Measurements from ENCODE around the gene EHMT1. TPM values are rescaled to one million over a fixed set of nuclear protein-coding genes. Genes with fewer than 3 reads are reported as not detected.

The EHMT1 gene
- total RNA-seq, 6 experiments from 2014 or later: 41.0 to 116 (median 46.9) TPM

DNA sequence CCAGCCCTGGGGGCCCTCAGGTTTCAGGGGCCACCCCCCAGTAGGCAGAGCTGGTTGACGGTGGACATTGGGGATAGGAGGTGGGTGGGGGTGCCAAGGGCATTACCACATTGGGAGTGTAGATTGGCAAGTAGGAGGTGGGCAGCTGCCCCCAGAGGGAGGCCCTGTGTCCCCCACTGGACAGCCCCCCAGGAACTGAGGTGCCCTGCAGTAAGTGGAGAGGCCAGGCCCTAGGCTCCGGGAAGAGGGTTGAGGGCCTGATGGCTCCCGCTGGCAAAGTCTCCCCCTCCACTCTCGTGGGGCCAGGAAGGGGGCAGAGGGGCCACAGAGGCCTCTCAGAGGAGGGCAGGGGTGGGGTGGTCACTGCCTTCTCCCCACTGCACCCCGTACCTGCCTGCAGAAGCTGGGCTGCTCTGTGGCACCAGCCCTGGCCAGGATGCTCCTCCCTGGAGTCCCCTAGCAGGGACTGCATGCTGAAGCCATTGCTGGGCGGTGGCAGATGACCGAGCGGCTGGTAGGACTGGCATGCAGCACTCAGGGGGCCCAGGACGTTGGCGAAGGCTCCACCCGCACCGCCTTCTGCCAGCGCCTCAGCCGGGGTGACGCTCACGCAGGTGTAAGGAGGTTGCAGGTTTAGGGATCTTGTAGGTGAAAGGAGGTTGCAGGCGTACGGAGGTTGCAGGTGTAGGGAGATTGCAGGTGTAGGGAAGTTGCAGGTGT lies 169.1 kb downstream of the EHMT1 start:
- peaks cover 20% of the 10 kb centered on the region for H3K36me3 Mint-ChIP-seq (ENCODE audit: low read depth)
- peak overlapping the region; percentile 43; the same call in 1 of the 2 replicates for H3K27ac Mint-ChIP-seq
- peaks cover 4% of the 10 kb centered on the region for H3K27me3 Mint-ChIP-seq (ENCODE audit: insufficient read depth)
- H3K4me3 Mint-ChIP-seq: no peak overlapping the region
- TF ChIP-seq, protein P1, sequence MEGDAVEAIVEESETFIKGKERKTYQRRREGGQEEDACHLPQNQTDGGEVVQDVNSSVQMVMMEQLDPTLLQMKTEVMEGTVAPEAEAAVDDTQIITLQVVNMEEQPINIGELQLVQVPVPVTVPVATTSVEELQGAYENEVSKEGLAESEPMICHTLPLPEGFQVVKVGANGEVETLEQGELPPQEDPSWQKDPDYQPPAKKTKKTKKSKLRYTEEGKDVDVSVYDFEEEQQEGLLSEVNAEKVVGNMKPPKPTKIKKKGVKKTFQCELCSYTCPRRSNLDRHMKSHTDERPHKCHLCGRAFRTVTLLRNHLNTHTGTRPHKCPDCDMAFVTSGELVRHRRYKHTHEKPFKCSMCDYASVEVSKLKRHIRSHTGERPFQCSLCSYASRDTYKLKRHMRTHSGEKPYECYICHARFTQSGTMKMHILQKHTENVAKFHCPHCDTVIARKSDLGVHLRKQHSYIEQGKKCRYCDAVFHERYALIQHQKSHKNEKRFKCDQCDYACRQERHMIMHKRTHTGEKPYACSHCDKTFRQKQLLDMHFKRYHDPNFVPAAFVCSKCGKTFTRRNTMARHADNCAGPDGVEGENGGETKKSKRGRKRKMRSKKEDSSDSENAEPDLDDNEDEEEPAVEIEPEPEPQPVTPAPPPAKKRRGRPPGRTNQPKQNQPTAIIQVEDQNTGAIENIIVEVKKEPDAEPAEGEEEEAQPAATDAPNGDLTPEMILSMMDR (IDR thresholded peaks at IDR 0.05): no peak
- no peaks in the 10 kb centered on the region for H3K9me3 Mint-ChIP-seq
- no peak for DNase-seq
- H3K4me1 Mint-ChIP-seq (ENCODE audit: low read depth): peaks cover 28% of the 10 kb centered on the region

- DNase-seq: no peak
- peak overlapping the region; percentile 43; the same call in 1 of the 2 replicates for H3K27ac Mint-ChIP-seq
- H3K27me3 Mint-ChIP-seq (ENCODE audit: insufficient read depth): peaks cover 4% of the 10 kb centered on the region
- H3K36me3 Mint-ChIP-seq (ENCODE audit: low read depth): peaks cover 20% of the 10 kb centered on the region
- H3K4me3 Mint-ChIP-seq: no peak overlapping the region
- TF ChIP-seq, protein P1 (IDR thresholded peaks at IDR 0.05): no peak
- peaks cover 28% of the 10 kb centered on the region for H3K4me1 Mint-ChIP-seq (ENCODE audit: low read depth)
- H3K9me3 Mint-ChIP-seq: no peaks in the 10 kb centered on the region
These were observed 169.9 kb downstream of the EHMT1 start for GRCh38 chr9:137788561-137789294.

DNA sequence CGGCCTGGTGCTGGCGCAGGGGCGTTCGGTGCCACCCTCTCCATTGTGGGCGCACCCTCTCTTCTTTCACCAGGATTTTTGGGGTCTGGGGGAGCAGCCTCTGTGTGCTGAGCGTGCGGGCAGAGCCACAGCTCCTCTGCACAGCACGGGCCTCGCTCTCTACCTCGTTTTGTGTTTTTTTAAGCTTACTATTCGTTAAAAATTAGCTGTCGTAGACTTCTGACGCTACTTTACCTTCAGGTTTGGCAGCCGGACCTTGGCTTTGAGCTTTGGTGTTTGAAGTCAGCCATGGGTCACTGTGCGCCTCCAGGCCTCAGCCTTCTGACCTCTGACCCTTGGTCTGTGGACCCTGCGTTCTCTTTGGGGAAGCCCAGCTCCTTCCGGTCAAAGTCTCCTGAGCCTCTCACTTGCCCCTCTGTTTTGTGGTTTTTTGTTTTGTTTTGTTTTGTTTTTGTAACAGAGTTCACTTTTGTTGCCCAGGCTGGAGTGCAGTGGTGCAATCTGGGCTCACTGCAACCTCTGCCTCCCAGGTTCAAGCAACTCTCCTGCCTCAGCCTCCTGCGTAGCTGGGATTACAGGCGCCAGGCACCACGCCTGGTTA lies 170.6 kb downstream of the EHMT1 start:
- H3K9me3 Mint-ChIP-seq: no peaks in the 10 kb centered on the region
- TF ChIP-seq, protein P1 (IDR thresholded peaks at IDR 0.05): no peak
- peaks cover 27% of the 10 kb centered on the region for H3K4me1 Mint-ChIP-seq (ENCODE audit: low read depth)
- no peak for DNase-seq
- H3K27me3 Mint-ChIP-seq (ENCODE audit: insufficient read depth): peaks cover 4% of the 10 kb centered on the region
- no peak overlapping the region; the same call in 1 of the 2 replicates for H3K4me3 Mint-ChIP-seq
- peaks cover 20% of the 10 kb centered on the region for H3K36me3 Mint-ChIP-seq (ENCODE audit: low read depth)
- H3K27ac Mint-ChIP-seq: no peak overlapping the region

GRCh38 chr9:137791947-137792346 lies 173.1 kb downstream of the EHMT1 start:
- Mint-ChIP-seq H3K4me3 (no peak overlapping the region), H3K27ac (no peak overlapping the region), H3K36me3 (ENCODE audit: low read depth) (peaks cover 34% of the 10 kb centered on the region), H3K9me3 (no peaks in the 10 kb centered on the region), H3K27me3 (ENCODE audit: insufficient read depth) (peaks cover 4% of the 10 kb centered on the region), H3K4me1 (ENCODE audit: low read depth) (peaks cover 3% of the 10 kb centered on the region)
- TF ChIP-seq, protein P1 (IDR thresholded peaks at IDR 0.05): no peak
- no peak for DNase-seq

GRCh38 chr9:137793196-137793841 lies 174.5 kb downstream of the EHMT1 start:
- Mint-ChIP-seq H3K4me1 (ENCODE audit: low read depth) (no peaks in the 10 kb centered on the region), H3K4me3 (no peak overlapping the region), H3K9me3 (no peaks in the 10 kb centered on the region), H3K36me3 (ENCODE audit: low read depth) (peaks cover 45% of the 10 kb centered on the region), H3K27me3 (ENCODE audit: insufficient read depth) (peaks cover 4% of the 10 kb centered on the region), H3K27ac (no peak overlapping the region)
- no peak for DNase-seq
- TF ChIP-seq, protein P1 (IDR thresholded peaks at IDR 0.05): no peak

Measured in HFFc6 (cell line).